HG03064 (cell line): ENCODE results near the gene PRDX5.

Experiments
- ATAC-seq: cut with Tn5 transposase; IDR thresholded peaks from one replicate; pipeline ENCODE4 v1.9.1; 2021; ENCODE audit warnings: low read depth; ENCODE audit not compliant: unreplicated experiment

Gene PRDX5

GRCh38 chr11:64359712-64360445 lies 42.0 kb downstream of the PRDX5 start:
- no peak for ATAC-seq

- no peak for ATAC-seq
Measured at GRCh38 chr11:64360448-64360921, 42.6 kb downstream of the PRDX5 start.

- no peak for ATAC-seq
Measured at GRCh38 chr11:64361659-64362058, 43.7 kb downstream of the PRDX5 start.

- ATAC-seq: no peak
Measured at GRCh38 chr11:64362339-64362738, 44.4 kb downstream of the PRDX5 start.

- ATAC-seq: no peak
Measured at GRCh38 chr11:64364435-64364834, 46.5 kb downstream of the PRDX5 start.

GRCh38 chr11:64364911-64365310 lies 47.0 kb downstream of the PRDX5 start:
- no peak for ATAC-seq

GRCh38 chr11:64366751-64367150 lies 48.8 kb downstream of the PRDX5 start:
- ATAC-seq: no peak

- no peak for ATAC-seq
Measured at GRCh38 chr11:64367931-64368672, 50.2 kb downstream of the PRDX5 start.

GRCh38 chr11:64368673-64369074 lies 50.8 kb downstream of the PRDX5 start:
- ATAC-seq: no peak

GRCh38 chr11:64369440-64370421 lies 51.8 kb downstream of the PRDX5 start:
- no peak for ATAC-seq

GRCh38 chr11:64371201-64371600 lies 53.3 kb downstream of the PRDX5 start:
- no peak for ATAC-seq
